DOHH2 (cell line): ENCODE measurements around the gene ITGA2B.

Source experiments
- CTCF ChIP-seq: fragments of 200-600 bp; sonication (generic); IDR thresholded peaks from one replicate; pipeline ENCODE4 v1.5.1; 2014; ENCODE audit warnings: antibody characterized with exemption, mild to moderate bottlenecking, low read depth, low read length; ENCODE audit not compliant: poor library complexity, severe bottlenecking
- EZH2phosphoT487 ChIP-seq: fragments of 200-600 bp; sonication (generic); IDR thresholded peaks from 2 replicates; pipeline ENCODE4 v1.6.1; 2017; ENCODE audit warnings: borderline replicate concordance, mild to moderate bottlenecking, antibody characterized with exemption, low read length, moderate library complexity, mixed read lengths

DNA sequence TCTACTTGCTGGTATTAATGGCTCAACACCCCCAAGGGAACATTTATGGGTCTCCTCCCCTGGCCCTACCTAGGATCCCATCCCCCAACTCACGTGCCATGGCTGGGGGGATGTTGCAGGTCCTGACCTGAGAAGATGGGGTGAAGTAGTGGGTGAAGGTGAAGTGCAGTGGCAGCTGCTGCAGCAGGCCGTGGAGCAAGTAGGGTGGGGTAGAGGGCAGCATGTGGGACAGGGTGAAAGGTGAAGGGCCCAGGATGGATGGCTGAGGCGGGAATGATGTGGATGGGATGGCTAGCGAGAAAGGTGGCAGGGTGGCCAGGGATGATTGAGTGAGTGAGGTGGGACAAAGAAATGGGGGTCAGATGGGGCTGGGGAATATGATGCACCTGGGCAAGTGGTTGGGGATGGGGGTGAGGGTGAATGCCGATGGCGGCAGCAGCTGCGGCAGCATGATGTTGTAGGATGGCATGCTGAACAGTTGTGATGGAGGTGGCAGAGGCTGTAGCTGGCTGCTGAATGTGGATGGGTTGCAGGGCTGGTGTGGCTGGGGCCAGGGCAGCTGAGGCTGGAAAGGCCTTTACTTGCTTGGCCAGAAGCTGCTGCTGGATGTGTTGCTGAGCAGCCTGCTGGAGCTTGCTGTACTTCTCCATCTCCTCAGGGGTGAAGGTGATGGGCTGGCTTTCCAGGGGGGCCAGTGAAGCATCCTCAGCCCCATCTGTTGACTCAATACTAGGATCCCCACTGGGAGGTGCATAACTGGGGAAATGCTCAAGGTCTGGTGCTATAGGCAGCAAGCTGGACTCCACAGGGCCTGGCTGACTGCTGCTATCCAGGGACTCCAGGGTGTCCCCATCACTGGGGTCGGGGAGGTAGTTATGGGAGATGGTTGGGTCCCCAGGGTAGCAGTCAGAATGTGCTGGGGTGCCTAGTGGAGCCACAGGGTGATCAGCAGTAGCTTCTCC, 8.3 kb upstream of the ITGA2B start:
- TF ChIP-seq CTCF (no peak), EZH2phosphoT487 (no peak)
